ENCODE results near the gene SDHA.

The SDHA gene

GRCh38 chr5:217494-218456, at the start of gene SDHA, which contains the start of gene CCDC127:
Gene SDHA (plus strand): TSS chr5:218320. CDS start chr5:218356, 36 bp downstream.
Gene CCDC127 (minus strand): TSS chr5:218153. CDS start chr5:216849, 1,304 bp downstream.
- peak; percentile 29 for DNase-seq

GRCh38 chr5:169071-169727, 48.9 kb upstream of the SDHA start:
- DNase-seq: no peak

GRCh38 chr5:169728-170094, 48.4 kb upstream of the SDHA start:
- DNase-seq: no peak

- DNase-seq: no peak
Observed at GRCh38 chr5:170971-171800, 46.9 kb upstream of the SDHA start.

- DNase-seq: no peak
Observed at GRCh38 chr5:171801-172331, 46.3 kb upstream of the SDHA start.

- no peak for DNase-seq
Observed at GRCh38 chr5:172421-172820, 45.7 kb upstream of the SDHA start.

- DNase-seq: no peak
Observed at GRCh38 chr5:172841-173251, 45.3 kb upstream of the SDHA start.

- no peak for DNase-seq
Observed at GRCh38 chr5:173392-174290, 44.5 kb upstream of the SDHA start.

- DNase-seq: no peak
Observed at GRCh38 chr5:174291-174600, 43.9 kb upstream of the SDHA start.

GRCh38 chr5:174876-175465, 43.1 kb upstream of the SDHA start:
- DNase-seq: no peak

GRCh38 chr5:176296-176823, 41.8 kb upstream of the SDHA start:
- no peak for DNase-seq

- DNase-seq: no peak
Observed at GRCh38 chr5:178110-178509, 40.0 kb upstream of the SDHA start.

- DNase-seq: no peak
Observed at GRCh38 chr5:179401-179800, 38.7 kb upstream of the SDHA start.

GRCh38 chr5:180286-180918, 37.7 kb upstream of the SDHA start:
- no peak for DNase-seq

GRCh38 chr5:181160-181559, 37.0 kb upstream of the SDHA start:
- no peak for DNase-seq

GRCh38 chr5:181566-181965, 36.6 kb upstream of the SDHA start:
- no peak for DNase-seq

GRCh38 chr5:182126-182525, 36.0 kb upstream of the SDHA start:
- DNase-seq: no peak

GRCh38 chr5:184471-184870, 33.6 kb upstream of the SDHA start:
- no peak for DNase-seq

GRCh38 chr5:185095-186070, 32.7 kb upstream of the SDHA start:
- DNase-seq: no peak

Data from NCI-H187 treated with DMSO at 0.1 percent for 48 hours (cell line).